GM18502 (cell line): ENCODE data around the gene TLE1.
"Not testable (repeated sequence)": the region's sequence is repeated elsewhere in the genome, so short reads cannot be mapped to it uniquely, and the experiment has no call there.

Source experiments
- ATAC-seq: cut with Tn5 transposase; IDR thresholded peaks from one replicate; pipeline ENCODE4 v1.9.1; 2021; ENCODE audit warnings: mild to moderate bottlenecking; ENCODE audit not compliant: unreplicated experiment, poor library complexity

TLE1 gene

GRCh38 chr9:81626511-81626910 lies 62.8 kb downstream of the TLE1 start:
- ATAC-seq, result no peak

GRCh38 chr9:81625969-81626368 lies 63.4 kb downstream of the TLE1 start:
- no peak for ATAC-seq

DNA sequence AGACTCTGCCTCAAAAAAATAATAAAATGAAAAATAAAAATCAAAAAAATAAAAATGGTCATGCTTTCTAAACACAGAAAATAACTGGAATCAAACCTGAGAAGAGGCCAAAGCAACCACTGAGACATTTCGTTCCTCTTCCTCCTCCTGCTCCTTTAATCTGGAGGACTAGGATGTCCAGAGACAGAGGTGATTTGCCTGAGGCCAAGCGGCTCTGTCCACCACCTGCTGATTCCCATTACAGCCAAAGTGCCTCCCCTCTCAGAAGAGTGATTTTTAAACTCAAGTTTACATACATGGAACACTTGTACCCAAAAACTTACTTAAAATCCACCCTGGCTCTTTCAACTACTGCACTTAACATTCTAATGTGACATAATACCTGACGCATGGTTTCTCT lies 65.6 kb downstream of the TLE1 start:
- ATAC-seq, result no peak

- no peak for ATAC-seq
These were observed 66.7 kb downstream of the TLE1 start for GRCh38 chr9:81622471-81623255.

GRCh38 chr9:81621785-81622259 lies 67.5 kb downstream of the TLE1 start:
- ATAC-seq, result no peak

- no peak for ATAC-seq
These were observed 68.2 kb downstream of the TLE1 start for GRCh38 chr9:81621118-81621517.

DNA sequence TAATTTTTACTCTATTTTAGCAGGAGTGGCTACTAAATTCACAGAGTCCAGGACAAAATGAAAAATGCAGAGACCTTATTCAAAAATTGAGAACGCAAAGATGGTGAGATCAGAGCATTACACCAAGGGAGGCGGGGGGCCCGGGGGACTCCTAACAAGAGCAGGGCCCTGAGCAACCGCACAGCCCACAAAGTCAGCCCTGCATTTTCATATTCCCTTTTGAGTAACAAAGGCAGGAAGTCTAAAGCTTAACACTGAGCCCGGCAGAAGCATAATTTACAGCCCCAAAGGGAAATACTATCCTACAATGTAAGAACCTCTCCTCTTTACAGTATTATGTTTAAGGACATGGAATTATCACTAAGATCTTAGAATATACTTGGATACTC lies 69.4 kb downstream of the TLE1 start:
- peak; percentile 82 for ATAC-seq

- ATAC-seq, result peak; percentile 85
These were observed 69.9 kb downstream of the TLE1 start for GRCh38 chr9:81619353-81620001.

GRCh38 chr9:81618923-81619322 lies 70.4 kb downstream of the TLE1 start:
- ATAC-seq, result no peak

DNA sequence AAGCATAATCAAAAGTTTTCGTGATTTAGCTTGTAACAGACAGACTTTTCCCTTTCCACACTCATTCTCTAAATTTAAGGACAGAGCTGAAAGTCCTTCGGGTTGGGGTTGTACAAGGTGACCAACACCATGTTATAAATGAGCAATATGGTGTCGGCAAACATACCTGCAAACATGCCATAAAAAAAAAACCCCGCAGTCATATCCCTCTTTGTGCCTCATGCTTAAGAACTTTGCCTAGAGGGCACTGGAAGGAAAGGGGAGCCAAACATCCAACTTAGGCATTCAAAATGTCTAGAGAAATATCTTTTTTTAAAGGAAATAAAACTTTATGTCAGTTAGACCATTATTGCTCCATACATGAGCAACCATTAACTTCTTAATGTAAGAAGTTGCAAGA lies 73.2 kb downstream of the TLE1 start:
- ATAC-seq, result no peak

GRCh38 chr9:81614335-81614734 lies 75.0 kb downstream of the TLE1 start:
- ATAC-seq, result no peak

DNA sequence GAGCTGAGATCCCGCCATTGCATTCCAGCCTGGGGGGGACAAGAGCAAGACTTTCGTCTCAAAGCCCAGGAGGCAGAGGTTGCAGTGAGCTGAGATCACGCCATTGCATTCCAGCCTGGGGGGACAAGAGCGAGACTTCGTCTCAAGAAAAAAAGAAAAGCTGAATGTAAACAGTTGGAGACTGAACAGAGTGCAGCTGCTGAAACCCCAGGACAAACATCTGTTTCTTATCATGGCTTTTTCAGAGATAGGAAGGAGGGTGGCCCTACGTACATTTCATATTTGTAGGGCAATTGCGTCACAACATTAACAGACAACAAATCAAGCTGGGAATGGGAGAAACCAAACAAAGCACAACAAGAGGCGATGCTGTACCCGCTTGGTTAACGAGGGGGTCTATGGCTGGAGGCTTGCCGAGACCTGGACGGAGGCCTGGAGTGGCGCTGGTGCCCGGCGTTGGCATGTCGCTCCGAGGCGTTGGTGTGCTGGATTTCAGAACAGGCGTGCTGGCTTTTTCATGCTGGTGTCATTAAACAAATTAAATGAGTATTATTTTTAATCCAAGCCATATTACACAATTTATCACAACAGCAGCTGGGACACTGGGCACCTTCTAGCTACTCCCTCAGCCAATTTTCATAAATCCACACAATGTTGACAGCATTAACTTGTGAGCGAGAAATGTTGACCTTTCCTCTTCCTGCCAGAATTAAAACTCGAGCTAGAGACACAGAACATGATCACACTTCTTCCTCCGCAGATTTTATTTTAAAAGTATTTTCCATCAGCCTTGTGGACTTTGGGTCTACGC lies 76.1 kb downstream of the TLE1 start:
- ATAC-seq, result no peak

DNA sequence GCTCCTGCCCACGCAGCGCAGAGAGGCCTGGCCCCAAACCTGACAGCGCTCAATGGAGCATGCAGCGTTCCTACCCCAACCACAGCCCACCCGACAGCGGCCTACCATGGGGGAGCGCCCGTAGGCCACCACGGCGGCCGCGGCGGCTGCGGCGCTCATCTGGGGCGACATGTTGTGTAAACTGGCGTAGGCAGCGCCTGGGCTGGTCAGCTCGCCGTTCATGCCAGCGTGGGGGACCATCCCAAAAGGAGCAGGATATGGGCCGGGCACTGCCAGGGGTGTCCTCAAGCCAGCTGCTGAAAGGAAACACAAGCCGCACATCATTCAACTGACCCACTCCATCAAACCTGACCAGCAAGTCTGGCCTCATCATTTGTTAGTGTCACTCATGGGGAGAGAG lies 77.7 kb downstream of the TLE1 start:
- no peak for ATAC-seq

GRCh38 chr9:81610740-81611107 lies 78.6 kb downstream of the TLE1 start:
- ATAC-seq, result no peak

GRCh38 chr9:81609782-81610739 lies 79.3 kb downstream of the TLE1 start:
- peak; percentile 90 for ATAC-seq

DNA sequence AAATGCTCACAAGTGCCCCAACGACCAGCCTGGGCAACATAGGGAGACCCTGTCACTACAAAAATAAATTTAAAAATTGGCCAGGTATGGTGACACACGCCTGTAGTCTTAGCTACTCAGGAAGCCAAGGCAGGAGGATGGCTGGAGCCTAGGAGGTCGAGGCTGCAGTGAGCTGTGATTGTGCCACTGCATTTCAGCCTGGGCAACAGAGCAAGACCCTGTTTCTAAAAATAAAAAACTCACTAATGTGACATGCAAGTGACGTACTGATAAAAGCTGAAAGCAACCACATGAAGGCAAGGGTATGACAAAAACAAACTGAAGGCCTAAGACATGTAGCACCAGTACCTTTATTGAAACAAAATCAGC lies 81.1 kb downstream of the TLE1 start:
- ATAC-seq, result no peak

DNA sequence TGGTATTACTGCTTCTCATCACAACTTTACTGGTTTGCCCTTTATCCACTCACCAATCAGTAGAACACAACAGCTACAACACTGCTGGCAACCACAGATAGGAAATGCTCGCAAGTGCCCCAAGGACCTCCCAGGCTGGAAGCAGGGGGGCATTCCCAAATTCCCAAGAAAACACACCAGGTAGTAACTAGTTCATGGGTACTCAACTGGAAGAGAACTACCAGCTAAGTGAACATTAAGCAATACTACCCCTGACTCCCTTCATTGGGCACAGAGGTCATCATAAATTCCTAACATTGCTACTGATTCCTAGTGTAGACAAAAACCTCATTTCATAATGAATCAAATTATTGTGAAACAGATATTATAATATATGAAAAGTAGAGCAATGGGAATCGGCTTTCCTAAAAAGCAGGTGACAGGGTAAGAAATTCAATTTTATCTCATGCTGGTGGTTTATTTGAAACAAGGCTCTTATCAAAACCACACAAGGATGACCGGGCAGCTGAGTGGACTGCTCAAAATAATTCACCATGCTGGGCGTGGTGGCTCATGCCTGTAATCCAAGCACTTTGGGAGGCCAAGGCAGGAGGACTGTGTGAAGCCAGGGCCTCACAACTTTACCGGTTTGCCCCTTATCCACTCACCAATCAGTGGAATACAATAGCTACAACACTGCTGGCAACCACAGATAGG lies 81.6 kb downstream of the TLE1 start:
- ATAC-seq, result no peak

DNA sequence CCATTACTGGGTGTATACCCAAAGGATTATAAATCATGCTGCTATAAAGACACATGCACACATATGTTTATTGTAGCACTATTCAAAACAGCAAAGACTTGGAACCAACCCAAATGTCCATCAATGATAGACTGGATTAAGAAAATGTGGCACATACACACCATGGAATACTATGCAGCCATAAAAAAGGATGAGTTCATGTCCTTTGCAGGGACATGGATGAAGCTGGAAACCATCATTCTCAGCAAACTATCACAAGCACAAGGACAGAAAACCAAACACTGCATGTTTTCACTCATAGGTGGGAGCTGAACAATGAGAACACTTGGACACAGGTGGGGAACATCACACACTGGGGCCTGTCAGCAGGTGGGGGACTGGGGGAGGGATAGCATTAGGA lies 83.1 kb downstream of the TLE1 start:
- not testable (repeated sequence) for ATAC-seq

- ATAC-seq, result no peak
These were observed 84.1 kb downstream of the TLE1 start for GRCh38 chr9:81605170-81605670.
